DOHH2 (cell line): Measurements from ENCODE around the gene NUP50.

Experiments used
- H3F3A ChIP-seq: fragments of 200-600 bp; sonication (generic), shearing (Covaris generic); 2 replicates; pipeline ENCODE4 v1.6.0; 2016; ENCODE audit warnings: antibody characterized with exemption, mild to moderate bottlenecking; ENCODE audit not compliant: control insufficient read depth, insufficient read depth
- H3K27ac ChIP-seq: fragments of 200-600 bp; sonication (generic); 2 replicates; pipeline ENCODE4 v1.5.1; 2014; ENCODE audit warnings: low read depth, mild to moderate bottlenecking, low read length, moderate library complexity
- H3K27me3 ChIP-seq: fragments of 200-600 bp; sonication (generic); 2 replicates; pipeline ENCODE4 v1.6.1; 2014; ENCODE audit warnings: mild to moderate bottlenecking, low read length, mixed read lengths; ENCODE audit not compliant: control insufficient read depth
- H3K36me3 ChIP-seq: fragments of 200-600 bp; sonication (generic); 2 replicates; pipeline ENCODE4 v1.6.1; 2014; ENCODE audit warnings: mild to moderate bottlenecking, low read length, moderate library complexity, mixed read lengths; ENCODE audit not compliant: control insufficient read depth
- H3K4me1 ChIP-seq: fragments of 200-600 bp; sonication (generic); 2 replicates; pipeline ENCODE4 v1.6.1; 2014; ENCODE audit warnings: mild to moderate bottlenecking, low read length, mixed read lengths; ENCODE audit not compliant: control insufficient read depth
- H3K4me2 ChIP-seq: fragments of 200-600 bp; sonication (generic); 2 replicates; pipeline ENCODE4 v1.6.0; 2014; ENCODE audit warnings: mild to moderate bottlenecking, low read length, moderate library complexity
- H3K4me3 ChIP-seq: fragments of 200-600 bp; sonication (generic); 2 replicates; pipeline ENCODE4 v1.5.1; 2014; ENCODE audit warnings: mild to moderate bottlenecking, low read length, mixed read lengths
- H3K79me2 ChIP-seq: fragments of 200-600 bp; sonication (generic); 2 replicates; pipeline ENCODE4 v1.6.1; 2014; ENCODE audit warnings: mild to moderate bottlenecking, low read length, mixed read lengths; ENCODE audit not compliant: control insufficient read depth
- H3K9me2 ChIP-seq: fragments of 200-600 bp; sonication (generic); replicated peaks from 2 replicates; pipeline ENCODE4 v1.6.1; 2014; ENCODE audit warnings: mild to moderate bottlenecking, low read length, mixed read lengths; ENCODE audit not compliant: control insufficient read depth
- H3K9me3 ChIP-seq: fragments of 200-600 bp; sonication (generic); 2 replicates; pipeline ENCODE4 v1.6.1; 2014; ENCODE audit warnings: antibody characterized with exemption, low read length, mixed read lengths; ENCODE audit not compliant: control insufficient read depth, insufficient read depth
- H4K20me1 ChIP-seq: fragments of 200-600 bp; sonication (generic); 2 replicates; pipeline ENCODE4 v1.6.0; 2014; ENCODE audit warnings: low read depth, mild to moderate bottlenecking, antibody characterized with exemption, low read length, moderate library complexity; ENCODE audit not compliant: control insufficient read depth, insufficient read depth
- CTCF ChIP-seq: fragments of 200-600 bp; sonication (generic); IDR thresholded peaks from one replicate; pipeline ENCODE4 v1.5.1; 2014; ENCODE audit warnings: antibody characterized with exemption, mild to moderate bottlenecking, low read depth, low read length; ENCODE audit not compliant: poor library complexity, severe bottlenecking
- EZH2phosphoT487 ChIP-seq: fragments of 200-600 bp; sonication (generic); IDR thresholded peaks from 2 replicates; pipeline ENCODE4 v1.6.1; 2017; ENCODE audit warnings: borderline replicate concordance, mild to moderate bottlenecking, antibody characterized with exemption, low read length, moderate library complexity, mixed read lengths

The NUP50 gene

GRCh38 chr22:45210577-45210976 is 46.9 kb downstream of the NUP50 start:
- Histone ChIP-seq H3K79me2 (peaks cover 33% of the 10 kb centered on the region), H3K4me2 (no peak overlapping the region), H3K4me3 (no peak overlapping the region), H3K9me2 (no peaks in the 10 kb centered on the region), H3K4me1 (peaks cover 12% of the 10 kb centered on the region), H3K27ac (no peak overlapping the region), H3F3A (no peaks in the 10 kb centered on the region), H3K36me3 (peaks cover 29% of the 10 kb centered on the region), H3K9me3 (no peaks in the 10 kb centered on the region), H4K20me1 (0 out of 2 replicates have a peak, but pooled peaks cover 5% of the 10 kb centered on the region), H3K27me3 (no peaks in the 10 kb centered on the region)
- no peak for TF ChIP-seq CTCF
- TF ChIP-seq EZH2phosphoT487, result no peak

GRCh38 chr22:45210991-45211390 is 47.3 kb downstream of the NUP50 start:
- no peak overlapping the region for H3K4me3 ChIP-seq
- H3K9me2 ChIP-seq, result no peaks in the 10 kb centered on the region
- no peak for TF ChIP-seq EZH2phosphoT487
- TF ChIP-seq CTCF, result no peak
- H4K20me1 ChIP-seq, result 0 out of 2 replicates have a peak, but pooled peaks cover 5% of the 10 kb centered on the region
- H3K36me3 ChIP-seq, result peaks cover 29% of the 10 kb centered on the region
- peaks cover 35% of the 10 kb centered on the region for H3K79me2 ChIP-seq
- H3K27me3 ChIP-seq, result no peaks in the 10 kb centered on the region
- H3K4me2 ChIP-seq, result no peak overlapping the region
- no peaks in the 10 kb centered on the region for H3F3A ChIP-seq
- peaks cover 12% of the 10 kb centered on the region for H3K4me1 ChIP-seq
- no peaks in the 10 kb centered on the region for H3K9me3 ChIP-seq
- no peak overlapping the region for H3K27ac ChIP-seq

GRCh38 chr22:45211435-45211834 is 47.7 kb downstream of the NUP50 start:
- Histone ChIP-seq H3K79me2 (peaks cover 39% of the 10 kb centered on the region), H3K9me2 (no peaks in the 10 kb centered on the region), H3K27me3 (no peaks in the 10 kb centered on the region), H3K27ac (no peak overlapping the region), H3K4me2 (no peak overlapping the region), H4K20me1 (0 out of 2 replicates have a peak, but pooled peaks cover 5% of the 10 kb centered on the region), H3K4me1 (peaks cover 12% of the 10 kb centered on the region), H3F3A (no peaks in the 10 kb centered on the region), H3K36me3 (peaks cover 29% of the 10 kb centered on the region), H3K4me3 (no peak overlapping the region), H3K9me3 (no peaks in the 10 kb centered on the region)
- TF ChIP-seq EZH2phosphoT487 (no peak), CTCF (no peak)
